ENCODE results near the gene RAB9A.
"Not testable (repeated sequence)": the region's sequence is repeated elsewhere in the genome, so short reads cannot be mapped to it uniquely, and the experiment has no call there.

RAB9A gene

DNA sequence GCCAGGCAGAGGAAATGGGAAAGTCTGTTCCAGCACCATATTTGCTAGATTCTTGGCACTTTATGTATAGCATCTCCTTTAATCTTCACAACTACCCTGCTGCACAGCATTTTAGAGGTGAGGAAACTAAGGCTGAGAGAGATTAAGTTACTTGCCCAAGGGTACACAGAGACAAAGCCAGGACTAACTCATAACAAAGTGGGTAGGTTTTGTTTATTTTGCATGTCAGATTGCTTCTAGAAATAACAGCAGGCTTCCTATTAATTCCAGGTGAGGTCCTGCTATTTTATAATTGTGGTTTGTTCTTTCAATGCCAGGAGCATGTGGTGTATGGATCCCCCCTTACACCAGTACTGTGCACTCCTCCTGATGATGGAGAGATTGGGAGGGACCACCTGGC, 21.0 kb upstream of the RAB9A start:
- DNase-seq = no peak
- H3K27me3 ChIP-seq (replicated peaks; ENCODE audit: control insufficient read depth, insufficient read depth, low read length, poor library complexity, severe bottlenecking) = no peaks in the 10 kb centered on the region
- no peaks in the 10 kb centered on the region for H3K4me1 ChIP-seq (ENCODE audit: control insufficient read depth, insufficient read depth, low read length, poor library complexity, severe bottlenecking)
- H3K27ac ChIP-seq (ENCODE audit: insufficient read depth, low read length, poor library complexity, severe bottlenecking) = no peak overlapping the region
- no peaks in the 10 kb centered on the region for H3K36me3 ChIP-seq (ENCODE audit: control insufficient read depth, insufficient read depth, low read length)
- H3K9me3 ChIP-seq (ENCODE audit: control insufficient read depth, low read length) = no peaks in the 10 kb centered on the region
- H3K4me3 ChIP-seq (ENCODE audit: insufficient read depth, low read depth, low read length, poor library complexity, severe bottlenecking) = no peak overlapping the region

DNA sequence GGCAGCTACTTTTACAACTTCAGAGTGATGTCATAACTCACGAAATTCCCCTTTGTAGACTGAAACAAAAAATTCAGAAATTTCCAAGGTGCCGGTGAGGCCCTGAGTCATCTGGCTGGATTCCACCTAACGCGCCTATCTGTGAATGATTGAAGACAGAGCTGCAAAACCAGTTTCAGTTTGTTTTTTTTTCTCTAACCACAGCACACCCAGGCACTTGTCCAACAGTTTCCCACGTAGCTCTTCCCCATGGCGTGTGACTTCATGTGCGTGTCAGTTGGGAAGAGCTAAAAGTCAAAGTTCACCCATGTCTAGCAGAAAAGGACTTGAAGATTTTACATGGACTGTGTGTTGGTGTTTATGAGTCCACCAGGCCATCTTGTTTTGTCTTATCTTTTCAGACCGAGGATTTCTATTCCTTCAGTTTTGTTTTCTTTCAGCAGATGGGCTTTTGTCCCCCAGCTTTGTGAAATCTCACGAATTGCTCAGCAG, 19.6 kb upstream of the RAB9A start:
- Histone ChIP-seq H3K4me1 (ENCODE audit: control insufficient read depth, insufficient read depth, low read length, poor library complexity, severe bottlenecking) (no peaks in the 10 kb centered on the region), H3K27me3 (replicated peaks; ENCODE audit: control insufficient read depth, insufficient read depth, low read length, poor library complexity, severe bottlenecking) (no peaks in the 10 kb centered on the region), H3K9me3 (ENCODE audit: control insufficient read depth, low read length) (no peaks in the 10 kb centered on the region), H3K36me3 (ENCODE audit: control insufficient read depth, insufficient read depth, low read length) (no peaks in the 10 kb centered on the region), H3K4me3 (ENCODE audit: insufficient read depth, low read depth, low read length, poor library complexity, severe bottlenecking) (no peak overlapping the region), H3K27ac (ENCODE audit: insufficient read depth, low read length, poor library complexity, severe bottlenecking) (peak overlapping the region; percentile 45)
- peak; percentile 43 to 47 (median 44) for DNase-seq

DNA sequence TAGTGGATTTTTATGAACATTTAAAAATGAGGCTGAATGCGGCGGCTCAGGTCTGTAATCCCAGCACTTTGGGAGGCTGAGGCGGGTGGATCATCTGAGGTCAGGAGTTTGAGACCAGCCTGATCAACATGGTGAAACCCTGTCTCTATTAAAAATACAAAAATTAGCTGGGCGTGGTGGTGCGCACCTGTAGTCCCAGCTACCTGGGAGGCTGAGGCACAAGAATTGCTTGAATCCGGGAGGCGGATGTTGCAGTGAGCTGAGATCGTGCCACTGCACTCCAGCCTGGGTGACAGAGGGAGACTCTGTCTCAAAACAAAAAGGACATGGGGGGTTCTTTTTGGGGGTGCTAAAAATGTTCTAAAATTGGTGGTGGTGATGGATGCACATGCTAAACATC, 19.2 kb upstream of the RAB9A start:
- peak overlapping the region; percentile 45 for H3K27ac ChIP-seq (ENCODE audit: insufficient read depth, low read length, poor library complexity, severe bottlenecking)
- not testable (repeated sequence) for H3K36me3 ChIP-seq (ENCODE audit: control insufficient read depth, insufficient read depth, low read length); H3K4me3 ChIP-seq (ENCODE audit: insufficient read depth, low read depth, low read length, poor library complexity, severe bottlenecking)

DNA sequence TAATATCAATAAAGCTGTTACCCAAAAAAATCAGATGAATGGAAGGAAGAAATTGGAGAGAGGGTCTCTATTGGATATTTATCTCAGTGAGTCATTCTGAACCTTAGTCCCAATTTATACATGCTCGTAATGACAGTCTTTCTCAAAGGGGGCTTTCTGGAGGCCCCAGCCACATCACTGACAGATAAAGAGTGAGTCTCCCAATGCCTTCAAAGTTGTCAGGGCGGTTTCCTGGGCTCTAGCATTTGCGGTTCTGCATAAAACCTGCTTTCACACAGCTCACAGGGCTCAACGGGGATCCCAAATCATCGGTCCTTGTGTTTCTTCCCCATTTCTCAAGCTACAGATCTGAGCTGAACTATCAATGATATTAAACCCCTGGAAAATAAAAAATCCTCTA, 18.7 kb upstream of the RAB9A start:
- H3K4me1 ChIP-seq (ENCODE audit: control insufficient read depth, insufficient read depth, low read length, poor library complexity, severe bottlenecking) = no peaks in the 10 kb centered on the region
- DNase-seq = no peak
- H3K27ac ChIP-seq (ENCODE audit: insufficient read depth, low read length, poor library complexity, severe bottlenecking) = no peak overlapping the region
- no peaks in the 10 kb centered on the region for H3K9me3 ChIP-seq (ENCODE audit: control insufficient read depth, low read length)
- no peaks in the 10 kb centered on the region for H3K36me3 ChIP-seq (ENCODE audit: control insufficient read depth, insufficient read depth, low read length)
- no peaks in the 10 kb centered on the region for H3K27me3 ChIP-seq (replicated peaks; ENCODE audit: control insufficient read depth, insufficient read depth, low read length, poor library complexity, severe bottlenecking)
- no peak overlapping the region for H3K4me3 ChIP-seq (ENCODE audit: insufficient read depth, low read depth, low read length, poor library complexity, severe bottlenecking)

More for the DNA sequence above, 19.2 kb upstream of the RAB9A start:
- DNase-seq; H3K27me3 ChIP-seq (replicated peaks; ENCODE audit: control insufficient read depth, insufficient read depth, low read length, poor library complexity, severe bottlenecking); H3K9me3 ChIP-seq (ENCODE audit: control insufficient read depth, low read length); H3K4me1 ChIP-seq (ENCODE audit: control insufficient read depth, insufficient read depth, low read length, poor library complexity, severe bottlenecking): not testable (repeated sequence)

DNA sequence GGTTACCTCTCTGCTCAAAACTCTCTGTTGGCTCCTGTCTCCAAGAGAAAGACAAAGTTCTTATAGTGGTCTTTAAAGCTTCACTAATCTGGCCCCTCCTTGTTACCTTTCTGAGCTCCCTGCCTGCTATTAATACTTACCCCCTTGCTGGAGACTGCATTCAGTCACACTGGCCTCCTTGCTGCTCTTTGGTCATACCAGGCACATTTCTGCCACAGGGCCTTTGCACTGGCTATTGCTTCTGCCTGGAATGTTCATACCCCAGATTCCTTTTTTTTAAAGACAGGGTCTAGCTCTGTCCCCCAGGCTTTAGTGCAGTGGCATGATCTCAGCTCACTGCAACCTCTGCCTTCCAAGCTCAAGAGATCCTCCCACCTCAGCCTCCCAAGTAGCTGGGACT, 15.9 kb upstream of the RAB9A start:
- Histone ChIP-seq H3K27me3 (replicated peaks; ENCODE audit: control insufficient read depth, insufficient read depth, low read length, poor library complexity, severe bottlenecking) (no peaks in the 10 kb centered on the region), H3K4me1 (ENCODE audit: control insufficient read depth, insufficient read depth, low read length, poor library complexity, severe bottlenecking) (no peaks in the 10 kb centered on the region), H3K9me3 (ENCODE audit: control insufficient read depth, low read length) (no peaks in the 10 kb centered on the region), H3K27ac (ENCODE audit: insufficient read depth, low read length, poor library complexity, severe bottlenecking) (no peak overlapping the region), H3K36me3 (ENCODE audit: control insufficient read depth, insufficient read depth, low read length) (no peaks in the 10 kb centered on the region), H3K4me3 (ENCODE audit: insufficient read depth, low read depth, low read length, poor library complexity, severe bottlenecking) (no peak overlapping the region)
- no peak for DNase-seq

DNA sequence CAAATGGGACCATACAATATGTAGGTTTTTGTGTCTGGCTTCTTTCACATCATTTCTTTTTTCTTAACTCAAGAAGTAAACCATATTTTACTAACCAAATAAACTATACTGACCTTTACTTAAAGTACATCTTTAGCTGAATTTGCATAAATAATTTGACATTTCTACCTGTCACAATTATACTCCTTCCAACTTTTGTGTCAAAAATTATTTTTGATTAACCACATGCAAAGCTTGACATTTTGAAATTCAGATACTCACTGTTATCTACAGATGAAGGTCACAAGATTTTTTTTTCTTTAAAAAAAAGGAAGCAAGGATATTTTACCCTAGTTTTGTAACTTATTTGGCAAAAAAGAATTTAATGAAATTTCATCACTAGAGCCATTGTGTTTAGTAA, 12.0 kb upstream of the RAB9A start:
- H3K4me3 ChIP-seq (ENCODE audit: insufficient read depth, low read depth, low read length, poor library complexity, severe bottlenecking) = no peak overlapping the region
- no peaks in the 10 kb centered on the region for H3K4me1 ChIP-seq (ENCODE audit: control insufficient read depth, insufficient read depth, low read length, poor library complexity, severe bottlenecking)
- no peaks in the 10 kb centered on the region for H3K36me3 ChIP-seq (ENCODE audit: control insufficient read depth, insufficient read depth, low read length)
- H3K27ac ChIP-seq (ENCODE audit: insufficient read depth, low read length, poor library complexity, severe bottlenecking) = no peak overlapping the region
- H3K9me3 ChIP-seq (ENCODE audit: control insufficient read depth, low read length) = no peaks in the 10 kb centered on the region
- H3K27me3 ChIP-seq (replicated peaks; ENCODE audit: control insufficient read depth, insufficient read depth, low read length, poor library complexity, severe bottlenecking) = no peaks in the 10 kb centered on the region
- DNase-seq = no peak

DNA sequence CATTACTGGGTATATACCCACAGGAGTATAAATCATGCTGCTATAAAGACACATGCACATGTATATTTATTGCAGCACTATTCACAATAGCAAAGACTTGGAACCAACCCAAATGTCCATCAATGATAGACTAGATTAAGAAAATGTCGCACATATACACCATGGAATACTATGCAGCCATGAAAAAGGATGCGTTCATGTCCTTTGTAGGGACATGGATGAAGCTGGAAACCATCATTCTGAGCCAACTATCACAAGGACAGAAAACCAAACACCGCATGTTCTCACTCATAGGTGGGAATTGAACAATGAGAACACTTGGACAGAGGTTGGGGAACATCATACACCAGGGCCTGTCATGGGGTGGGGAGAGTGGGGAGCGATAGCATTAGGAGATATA, 9.2 kb upstream of the RAB9A start:
- not testable (repeated sequence) for H3K36me3 ChIP-seq (ENCODE audit: control insufficient read depth, insufficient read depth, low read length); H3K27me3 ChIP-seq (replicated peaks; ENCODE audit: control insufficient read depth, insufficient read depth, low read length, poor library complexity, severe bottlenecking); H3K27ac ChIP-seq (ENCODE audit: insufficient read depth, low read length, poor library complexity, severe bottlenecking); H3K4me1 ChIP-seq (ENCODE audit: control insufficient read depth, insufficient read depth, low read length, poor library complexity, severe bottlenecking); DNase-seq; H3K9me3 ChIP-seq (ENCODE audit: control insufficient read depth, low read length); H3K4me3 ChIP-seq (ENCODE audit: insufficient read depth, low read depth, low read length, poor library complexity, severe bottlenecking)

DNA sequence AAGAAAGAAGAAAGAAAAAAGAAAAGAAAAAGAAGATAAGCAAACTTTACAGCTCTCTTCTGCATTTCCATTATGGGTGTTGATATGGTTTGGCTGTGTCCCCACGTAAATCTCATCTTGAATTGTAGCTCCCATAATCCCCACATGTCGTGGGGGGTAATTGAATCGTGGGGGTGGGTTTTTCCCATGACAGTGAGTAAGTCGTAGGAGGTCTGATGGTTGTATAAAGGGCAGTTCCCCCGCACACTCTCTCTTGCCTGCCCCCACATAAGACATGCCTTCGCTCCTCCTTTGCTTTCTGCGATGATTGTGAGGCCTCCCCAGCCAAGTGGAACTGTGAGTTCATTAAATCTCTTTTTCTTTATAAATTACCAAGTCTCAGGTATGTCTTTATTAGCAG, 7.3 kb upstream of the RAB9A start:
- Histone ChIP-seq H3K4me3 (ENCODE audit: insufficient read depth, low read depth, low read length, poor library complexity, severe bottlenecking) (no peak overlapping the region), H3K9me3 (ENCODE audit: control insufficient read depth, low read length) (no peaks in the 10 kb centered on the region), H3K27me3 (replicated peaks; ENCODE audit: control insufficient read depth, insufficient read depth, low read length, poor library complexity, severe bottlenecking) (no peaks in the 10 kb centered on the region), H3K4me1 (ENCODE audit: control insufficient read depth, insufficient read depth, low read length, poor library complexity, severe bottlenecking) (no peaks in the 10 kb centered on the region), H3K36me3 (ENCODE audit: control insufficient read depth, insufficient read depth, low read length) (no peaks in the 10 kb centered on the region), H3K27ac (ENCODE audit: insufficient read depth, low read length, poor library complexity, severe bottlenecking) (no peak overlapping the region)
- DNase-seq = no peak

DNA sequence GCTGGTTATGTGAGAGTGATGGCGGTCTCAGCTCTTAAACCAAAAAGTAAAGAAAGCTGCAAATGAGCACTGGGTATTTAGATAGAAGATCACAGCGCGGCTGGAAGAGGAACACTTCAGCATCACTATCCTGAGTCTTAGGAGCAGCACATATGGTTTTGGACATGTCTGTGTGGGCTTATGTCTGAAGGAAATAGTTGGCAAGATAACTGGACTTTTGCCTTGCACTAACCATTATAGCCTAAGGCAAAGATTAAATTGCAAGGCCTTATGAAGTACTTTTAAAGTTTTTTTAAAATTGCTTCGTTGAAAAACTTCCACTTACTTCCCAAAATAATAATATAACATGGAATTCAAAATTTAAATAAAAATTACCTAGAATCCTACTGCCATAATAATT, 4.6 kb upstream of the RAB9A start:
- H3K36me3 ChIP-seq (ENCODE audit: control insufficient read depth, insufficient read depth, low read length) = no peaks in the 10 kb centered on the region
- DNase-seq = no peak
- no peaks in the 10 kb centered on the region for H3K27me3 ChIP-seq (replicated peaks; ENCODE audit: control insufficient read depth, insufficient read depth, low read length, poor library complexity, severe bottlenecking)
- H3K9me3 ChIP-seq (ENCODE audit: control insufficient read depth, low read length) = no peaks in the 10 kb centered on the region
- no peaks in the 10 kb centered on the region for H3K4me1 ChIP-seq (ENCODE audit: control insufficient read depth, insufficient read depth, low read length, poor library complexity, severe bottlenecking)
- H3K4me3 ChIP-seq (ENCODE audit: insufficient read depth, low read depth, low read length, poor library complexity, severe bottlenecking) = no peak overlapping the region
- H3K27ac ChIP-seq (ENCODE audit: insufficient read depth, low read length, poor library complexity, severe bottlenecking) = no peak overlapping the region

DNA sequence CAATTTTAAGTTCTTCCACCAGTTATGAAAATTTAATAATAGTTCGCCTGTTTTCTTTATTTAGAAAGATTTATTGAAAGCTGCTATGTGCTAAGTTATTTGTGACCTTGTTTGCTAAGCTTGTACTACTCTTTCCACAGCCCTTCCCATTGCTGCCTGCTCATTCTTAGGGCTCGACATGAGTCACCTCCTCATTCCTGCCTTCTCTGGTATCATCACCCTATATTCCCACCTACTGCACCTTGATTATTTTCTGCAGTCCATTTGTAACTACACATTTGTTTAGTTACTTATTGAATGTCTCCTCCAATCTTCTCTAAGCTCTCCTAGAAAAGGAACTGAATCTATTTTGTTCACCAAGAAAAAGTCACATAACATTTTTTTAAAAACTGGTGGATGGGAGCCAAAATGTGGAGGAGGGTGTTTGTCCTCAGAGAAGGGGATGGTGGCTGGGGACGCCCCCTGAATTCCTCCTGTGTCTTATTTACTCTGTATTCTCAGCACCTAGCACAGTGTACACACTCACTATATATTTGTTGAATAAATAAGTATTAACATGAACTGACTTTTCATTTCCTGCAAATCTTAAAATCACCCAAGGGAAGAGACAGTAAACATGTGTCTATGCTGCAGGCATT, 3.7 kb upstream of the RAB9A start:
- no peak overlapping the region for H3K27ac ChIP-seq (ENCODE audit: insufficient read depth, low read length, poor library complexity, severe bottlenecking)
- no peaks in the 10 kb centered on the region for H3K27me3 ChIP-seq (replicated peaks; ENCODE audit: control insufficient read depth, insufficient read depth, low read length, poor library complexity, severe bottlenecking)
- no peak overlapping the region for H3K4me3 ChIP-seq (ENCODE audit: insufficient read depth, low read depth, low read length, poor library complexity, severe bottlenecking)
- no peaks in the 10 kb centered on the region for H3K4me1 ChIP-seq (ENCODE audit: control insufficient read depth, insufficient read depth, low read length, poor library complexity, severe bottlenecking)
- H3K9me3 ChIP-seq (ENCODE audit: control insufficient read depth, low read length) = no peaks in the 10 kb centered on the region
- no peaks in the 10 kb centered on the region for H3K36me3 ChIP-seq (ENCODE audit: control insufficient read depth, insufficient read depth, low read length)
- no peak for DNase-seq
